HEK293 (cell line): ENCODE data around the gene PARP1.

Experiments used
- CTCF ChIA-PET: fragments of 350-600 bp; formaldehyde crosslinking; extraction: SDS; loops from one replicate; lab custom pipeline; 2021; ENCODE audit warnings: antibody characterized with exemption; lab: Yijun Ruan, JAX
- POLR2A ChIA-PET: fragments of 300-600 bp; formaldehyde crosslinking; extraction: SDS; loops from one replicate; lab custom pipeline; 2020; ENCODE audit warnings: antibody characterized with exemption, inconsistent platforms; lab: Yijun Ruan, JAX
- H3K27ac ChIP-seq: fragments of 200-500 bp; sonication (Bioruptor generic); 2 replicates; pipeline ENCODE4 v1.5.1; 2014; ENCODE audit warnings: low read depth, low read length, control low read depth, inconsistent platforms; ENCODE audit errors: extremely low read depth
- H3K36me3 ChIP-seq, 2 experiments: fragments of 200-500 bp in 1 of 2; sonication (Bioruptor generic) in 1 of 2; 1 replicate in 1 of 2; 2 replicates in 1 of 2; pipeline ENCODE4 v1.5.1; 2014 to 2017; ENCODE audit warnings: inconsistent platforms in 2 of 2, low read length in 2 of 2; ENCODE audit not compliant: control insufficient read depth in 2 of 2, insufficient read depth in 1 of 2
- H3K4me1 ChIP-seq: fragments of 200-500 bp; sonication (Bioruptor generic); 2 replicates; pipeline ENCODE4 v1.5.1; 2014; ENCODE audit warnings: mild to moderate bottlenecking, low read length, inconsistent platforms; ENCODE audit not compliant: control insufficient read depth, insufficient read depth
- H3K4me3 ChIP-seq: 2 replicates; pipeline ENCODE4 v1.5.1; 2011; ENCODE audit warnings: low read depth, mild to moderate bottlenecking, control low read depth, low read length, moderate library complexity
- H3K9me3 ChIP-seq: fragments of 200-500 bp; sonication (Bioruptor generic); 2 replicates; pipeline ENCODE4 v1.5.1; 2014; ENCODE audit warnings: low read depth, low read length, inconsistent platforms; ENCODE audit not compliant: control insufficient read depth, insufficient read depth
- GLI4 ChIP-seq: fragments of 450-650 bp; formaldehyde crosslinking; IDR thresholded peaks from 2 replicates; pipeline ENCODE4 v1.5.1; 2016; ENCODE audit warnings: missing biosample characterization, missing genetic modification characterization
- GLIS1 ChIP-seq: fragments of 450-650 bp; formaldehyde crosslinking; IDR thresholded peaks from 2 replicates; pipeline ENCODE4 v1.5.1; 2016; ENCODE audit warnings: missing biosample characterization, missing genetic modification characterization
- KLF1 ChIP-seq: fragments of 450-650 bp; formaldehyde crosslinking; IDR thresholded peaks from 2 replicates; pipeline ENCODE4 v1.5.1; 2016; ENCODE audit warnings: missing biosample characterization, missing genetic modification characterization
- KLF7 ChIP-seq: fragments of 450-650 bp; formaldehyde crosslinking; IDR thresholded peaks from 2 replicates; pipeline ENCODE4 v1.5.1; 2016; ENCODE audit warnings: missing biosample characterization, missing genetic modification characterization, borderline replicate concordance
- SALL2 ChIP-seq: fragments of 450-650 bp; formaldehyde crosslinking; IDR thresholded peaks from 2 replicates; pipeline ENCODE4 v1.5.0; 2017; ENCODE audit warnings: missing biosample characterization, mild to moderate bottlenecking, missing genetic modification characterization, borderline replicate concordance
- SCRT1 ChIP-seq: fragments of 450-650 bp; formaldehyde crosslinking; IDR thresholded peaks from 2 replicates; pipeline ENCODE4 v1.5.1; 2016; ENCODE audit warnings: missing biosample characterization, missing genetic modification characterization, borderline replicate concordance
- YY1 ChIP-seq: fragments of 450-650 bp; formaldehyde crosslinking; IDR thresholded peaks from 2 replicates; pipeline ENCODE4 v1.5.1; 2018; ENCODE audit warnings: missing biosample characterization, missing genetic modification characterization
- ZFHX2 ChIP-seq: fragments of 450-650 bp; formaldehyde crosslinking; conservative IDR thresholded peaks from 2 replicates; pipeline ENCODE4 v1.5.1; 2016; ENCODE audit warnings: missing biosample characterization, missing genetic modification characterization
- ZFP41 ChIP-seq: fragments of 450-650 bp; formaldehyde crosslinking; IDR thresholded peaks from 2 replicates; pipeline ENCODE4 v1.5.1; 2016; ENCODE audit warnings: missing biosample characterization, missing genetic modification characterization, borderline replicate concordance
- ZNF138 ChIP-seq: fragments of 450-650 bp; formaldehyde crosslinking; IDR thresholded peaks from 2 replicates; pipeline ENCODE4 v1.5.1; 2016; ENCODE audit warnings: missing biosample characterization, missing genetic modification characterization, borderline replicate concordance
- ZNF169 ChIP-seq: fragments of 450-650 bp; formaldehyde crosslinking; IDR thresholded peaks from 2 replicates; pipeline ENCODE4 v1.5.1; 2016; ENCODE audit warnings: missing biosample characterization, missing genetic modification characterization
- ZNF214 ChIP-seq: fragments of 450-650 bp; formaldehyde crosslinking; IDR thresholded peaks from 2 replicates; pipeline ENCODE4 v1.5.1; 2017; ENCODE audit warnings: missing biosample characterization, mild to moderate bottlenecking, missing genetic modification characterization, borderline replicate concordance
- ZNF24 ChIP-seq: fragments of 450-650 bp; formaldehyde crosslinking; IDR thresholded peaks from 2 replicates; pipeline ENCODE4 v1.5.1; 2016; ENCODE audit warnings: missing biosample characterization, missing genetic modification characterization
- ZNF274 ChIP-seq, 2 experiments: fragments of 200-500 bp in 1 of 2; fragments of 450-650 bp in 1 of 2; sonication (Bioruptor generic) in 1 of 2; formaldehyde crosslinking in 1 of 2; IDR thresholded peaks; 2 replicates each; pipeline versions ENCODE4 v1.5.1 to v1.6.1; 2014 to 2016; ENCODE audit warnings: borderline replicate concordance in 1 of 2, inconsistent platforms in 1 of 2, low read length in 1 of 2, missing biosample characterization in 1 of 2, missing genetic modification characterization in 1 of 2
- ZNF354C ChIP-seq: fragments of 450-650 bp; formaldehyde crosslinking; IDR thresholded peaks from 2 replicates; pipeline ENCODE4 v1.5.1; 2016; ENCODE audit warnings: missing biosample characterization, missing genetic modification characterization, low read depth, borderline replicate concordance
- ZNF426 ChIP-seq: fragments of 450-650 bp; formaldehyde crosslinking; IDR thresholded peaks from 2 replicates; pipeline ENCODE4 v1.5.1; 2017; ENCODE audit warnings: missing biosample characterization, missing genetic modification characterization, mild to moderate bottlenecking, inconsistent platforms, moderate library complexity
- ZNF48 ChIP-seq: fragments of 450-650 bp; formaldehyde crosslinking; IDR thresholded peaks from 2 replicates; pipeline ENCODE4 v1.5.1; 2016; ENCODE audit warnings: missing biosample characterization, missing genetic modification characterization
- ZNF521 ChIP-seq: fragments of 450-650 bp; formaldehyde crosslinking; IDR thresholded peaks from 2 replicates; pipeline ENCODE4 v1.5.1; 2017; ENCODE audit warnings: missing biosample characterization, mild to moderate bottlenecking, missing genetic modification characterization
- ZNF549 ChIP-seq: fragments of 450-650 bp; IDR thresholded peaks from 2 replicates; pipeline ENCODE4 v1.5.1; 2018; ENCODE audit warnings: missing biosample characterization, missing genetic modification characterization, mild to moderate bottlenecking, inconsistent platforms, moderate library complexity
- ZNF623 ChIP-seq: fragments of 450-650 bp; formaldehyde crosslinking; IDR thresholded peaks from 2 replicates; pipeline ENCODE4 v1.5.1; 2016; ENCODE audit warnings: missing biosample characterization, missing genetic modification characterization
- ZNF629 ChIP-seq: fragments of 450-650 bp; formaldehyde crosslinking; IDR thresholded peaks from 2 replicates; pipeline ENCODE4 v1.5.1; 2017; ENCODE audit warnings: missing biosample characterization, missing genetic modification characterization
- ZNF654 ChIP-seq: fragments of 450-650 bp; formaldehyde crosslinking; IDR thresholded peaks from 2 replicates; pipeline ENCODE4 v1.5.1; 2016; ENCODE audit warnings: low read depth, missing biosample characterization, missing genetic modification characterization
- ZNF747 ChIP-seq: fragments of 450-650 bp; formaldehyde crosslinking; IDR thresholded peaks from 2 replicates; pipeline ENCODE4 v1.5.1; 2016; ENCODE audit warnings: missing biosample characterization, missing genetic modification characterization
- ZNF777 ChIP-seq: fragments of 450-650 bp; formaldehyde crosslinking; IDR thresholded peaks from 2 replicates; pipeline ENCODE4 v1.5.1; 2017; ENCODE audit warnings: missing biosample characterization, missing genetic modification characterization, borderline replicate concordance
- ZNF791 ChIP-seq: fragments of 450-650 bp; formaldehyde crosslinking; IDR thresholded peaks from 2 replicates; pipeline ENCODE4 v1.5.1; 2016; ENCODE audit warnings: missing biosample characterization, missing genetic modification characterization
- TF ChIP-seq, protein P1 (sequence below): fragments of 450-650 bp; IDR thresholded peaks from 2 replicates; pipeline ENCODE4 v1.5.1; 2018; ENCODE audit warnings: missing biosample characterization, missing genetic modification characterization
- TF ChIP-seq, protein P2 (sequence below): fragments of 450-650 bp; formaldehyde crosslinking; IDR thresholded peaks from 2 replicates; pipeline ENCODE4 v1.5.1; 2016; ENCODE audit warnings: missing biosample characterization, missing genetic modification characterization
- TF ChIP-seq, protein P3 (sequence below): fragments of 450-650 bp; formaldehyde crosslinking; IDR thresholded peaks from 2 replicates; pipeline ENCODE4 v1.5.1; 2017; ENCODE audit warnings: missing biosample characterization, mild to moderate bottlenecking, missing genetic modification characterization, moderate library complexity

PARP1 gene

DNA sequence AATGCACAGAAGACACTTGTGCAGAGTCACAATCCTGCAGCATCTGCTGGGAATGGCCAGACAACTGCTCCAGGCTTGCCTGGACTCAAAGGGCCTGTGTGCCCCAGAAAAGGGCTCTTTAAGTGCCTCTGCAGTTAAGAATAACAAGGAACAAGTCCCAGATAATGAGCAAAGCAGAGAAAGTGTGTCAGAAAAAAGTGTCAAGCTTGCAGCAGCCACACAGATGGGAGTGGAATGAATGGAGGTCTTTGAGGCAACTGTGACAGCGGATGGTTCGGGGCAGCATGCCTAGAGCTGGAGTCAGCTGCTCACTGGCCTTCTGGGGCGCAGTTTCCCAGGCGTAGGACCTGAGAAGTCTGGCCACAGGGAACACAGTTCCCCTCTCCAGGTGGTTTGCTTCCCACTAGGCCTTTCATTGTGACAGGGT, 5.1 kb downstream of the PARP1 start:
- H3K4me1 ChIP-seq, result peaks cover 23% of the 10 kb centered on the region
- H3K9me3 ChIP-seq, result no peaks in the 10 kb centered on the region
- ChIA-PET CTCF (interaction anchor here (0.7 to 2.1 kb wide), 3 partner anchors 70 to 277 kb away, joined by 3 to 9 read pairs (median 3); no protein-coding TSS in a partner anchor), POLR2A (no interaction called here)
- no peak overlapping the region for H3K4me3 ChIP-seq
- H3K36me3 ChIP-seq, result peaks cover 34 to 64% of the 10 kb centered on the region in 2 experiments
- H3K27ac ChIP-seq, result no peak overlapping the region
- TF ChIP-seq KLF7 (tag by site-specific recombination) (no peak), ZNF777 (tag by site-specific recombination) (no peak)

DNA sequence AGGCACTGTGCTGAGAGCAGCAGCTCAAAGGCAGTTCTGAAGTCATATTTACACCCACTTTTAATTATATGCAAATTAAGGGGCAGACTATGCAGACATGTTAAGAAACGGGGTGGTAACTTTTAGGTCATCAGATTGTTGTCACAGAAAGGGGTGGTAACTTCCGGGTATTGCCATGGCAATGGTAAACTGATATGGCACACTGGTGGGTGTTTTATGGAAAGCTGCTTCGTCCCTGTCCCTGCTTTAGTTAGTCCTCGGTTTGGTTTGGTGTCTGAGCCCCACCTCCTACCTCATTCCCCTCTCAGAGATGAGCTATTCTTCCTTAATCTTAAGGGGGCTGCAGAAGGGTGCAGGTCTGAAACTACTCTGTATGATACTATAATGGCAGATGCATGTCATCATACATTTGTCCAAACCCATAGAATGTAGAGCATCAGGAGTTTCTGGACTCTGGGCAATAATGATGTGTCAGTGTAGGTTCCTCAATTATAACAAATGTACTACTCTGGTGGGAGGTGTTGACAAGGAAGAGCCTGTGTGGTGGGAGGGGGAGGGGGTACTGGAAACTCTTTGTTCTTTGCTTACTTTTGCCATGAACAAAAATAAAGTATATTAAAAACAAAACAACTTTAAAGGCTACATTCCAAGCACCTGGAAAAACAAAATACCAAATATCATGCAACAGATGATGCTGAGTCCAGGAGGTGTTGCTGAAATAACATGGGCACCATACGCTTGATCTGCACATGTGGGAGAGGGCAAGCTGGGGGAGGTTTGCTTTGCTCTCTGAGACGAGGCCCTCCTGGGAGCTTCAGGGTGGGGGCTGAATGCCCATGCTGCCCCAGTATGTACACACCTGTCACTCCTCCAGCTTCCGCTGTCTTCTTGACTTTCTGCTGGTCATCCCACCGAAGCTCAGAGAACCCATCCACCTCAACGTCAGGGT, 6.3 kb downstream of the PARP1 start:
- no peak overlapping the region for H3K4me3 ChIP-seq
- POLR2A ChIA-PET, result interaction anchor here (0.6 kb wide), 1 partner anchor 10 kb away, joined by 3 read pairs; no protein-coding TSS in a partner anchor
- no peaks in the 10 kb centered on the region for H3K9me3 ChIP-seq
- CTCF ChIA-PET, result interaction anchor here (2.1 kb wide), 1 partner anchor 276 kb away, joined by 9 read pairs; no protein-coding TSS in a partner anchor
- H3K4me1 ChIP-seq, result peaks cover 23% of the 10 kb centered on the region
- H3K36me3 ChIP-seq, result peaks cover 39 to 75% of the 10 kb centered on the region in 2 experiments
- H3K27ac ChIP-seq, result no peak overlapping the region
- TF ChIP-seq GLIS1 (tag by site-specific recombination) (peak; percentile 77), ZFHX2 (tag by site-specific recombination) (peak; percentile 76), ZNF274 (IDR thresholded peaks at IDR 0.05; ENCODE audit: low read length) (no peak), ZNF274 (tag by site-specific recombination; IDR thresholded peaks at IDR 0.05; ENCODE audit: borderline replicate concordance) (no peak), SALL2 (tag by site-specific recombination) (no peak), ZNF747 (tag by site-specific recombination) (no peak), ZFP41 (tag by site-specific recombination) (no peak), ZNF549 (tag by site-specific recombination) (no peak), ZNF791 (no peak), ZNF521 (tag by site-specific recombination) (no peak), ZNF654 (tag by site-specific recombination) (no peak), ZNF426 (tag by site-specific recombination) (no peak), ZNF24 (tag by site-specific recombination) (no peak), ZNF214 (tag by site-specific recombination) (no peak), YY1 (tag by site-specific recombination) (no peak), ZNF354C (tag by site-specific recombination) (no peak), ZNF138 (tag by site-specific recombination) (no peak), ZNF623 (tag by site-specific recombination) (no peak), ZNF629 (tag by site-specific recombination) (peak; percentile 63), SCRT1 (peak; percentile 41; the same call in 1 of the 2 replicates), ZNF169 (tag by site-specific recombination) (no peak), KLF7 (tag by site-specific recombination) (no peak), KLF1 (tag by site-specific recombination) (peak; percentile 58), GLI4 (tag by site-specific recombination) (no peak), ZNF48 (tag by site-specific recombination) (no peak)
- TF ChIP-seq, protein P1, sequence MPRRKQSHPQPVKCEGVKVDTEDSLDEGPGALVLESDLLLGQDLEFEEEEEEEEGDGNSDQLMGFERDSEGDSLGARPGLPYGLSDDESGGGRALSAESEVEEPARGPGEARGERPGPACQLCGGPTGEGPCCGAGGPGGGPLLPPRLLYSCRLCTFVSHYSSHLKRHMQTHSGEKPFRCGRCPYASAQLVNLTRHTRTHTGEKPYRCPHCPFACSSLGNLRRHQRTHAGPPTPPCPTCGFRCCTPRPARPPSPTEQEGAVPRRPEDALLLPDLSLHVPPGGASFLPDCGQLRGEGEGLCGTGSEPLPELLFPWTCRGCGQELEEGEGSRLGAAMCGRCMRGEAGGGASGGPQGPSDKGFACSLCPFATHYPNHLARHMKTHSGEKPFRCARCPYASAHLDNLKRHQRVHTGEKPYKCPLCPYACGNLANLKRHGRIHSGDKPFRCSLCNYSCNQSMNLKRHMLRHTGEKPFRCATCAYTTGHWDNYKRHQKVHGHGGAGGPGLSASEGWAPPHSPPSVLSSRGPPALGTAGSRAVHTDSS (tag by site-specific recombination), result no peak
- TF ChIP-seq, protein P2, sequence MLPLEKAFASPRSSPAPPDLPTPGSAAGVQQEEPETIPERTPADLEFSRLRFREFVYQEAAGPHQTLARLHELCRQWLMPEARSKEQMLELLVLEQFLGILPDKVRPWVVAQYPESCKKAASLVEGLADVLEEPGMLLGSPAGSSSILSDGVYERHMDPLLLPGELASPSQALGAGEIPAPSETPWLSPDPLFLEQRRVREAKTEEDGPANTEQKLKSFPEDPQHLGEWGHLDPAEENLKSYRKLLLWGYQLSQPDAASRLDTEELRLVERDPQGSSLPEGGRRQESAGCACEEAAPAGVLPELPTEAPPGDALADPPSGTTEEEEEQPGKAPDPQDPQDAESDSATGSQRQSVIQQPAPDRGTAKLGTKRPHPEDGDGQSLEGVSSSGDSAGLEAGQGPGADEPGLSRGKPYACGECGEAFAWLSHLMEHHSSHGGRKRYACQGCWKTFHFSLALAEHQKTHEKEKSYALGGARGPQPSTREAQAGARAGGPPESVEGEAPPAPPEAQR (tag by site-specific recombination), result no peak
- TF ChIP-seq, protein P3, sequence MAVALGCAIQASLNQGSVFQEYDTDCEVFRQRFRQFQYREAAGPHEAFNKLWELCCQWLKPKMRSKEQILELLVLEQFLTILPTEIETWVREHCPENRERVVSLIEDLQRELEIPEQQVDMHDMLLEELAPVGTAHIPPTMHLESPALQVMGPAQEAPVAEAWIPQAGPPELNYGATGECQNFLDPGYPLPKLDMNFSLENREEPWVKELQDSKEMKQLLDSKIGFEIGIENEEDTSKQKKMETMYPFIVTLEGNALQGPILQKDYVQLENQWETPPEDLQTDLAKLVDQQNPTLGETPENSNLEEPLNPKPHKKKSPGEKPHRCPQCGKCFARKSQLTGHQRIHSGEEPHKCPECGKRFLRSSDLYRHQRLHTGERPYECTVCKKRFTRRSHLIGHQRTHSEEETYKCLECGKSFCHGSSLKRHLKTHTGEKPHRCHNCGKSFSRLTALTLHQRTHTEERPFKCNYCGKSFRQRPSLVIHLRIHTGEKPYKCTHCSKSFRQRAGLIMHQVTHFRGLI (tag by site-specific recombination), result no peak
